Prostate gland (tissue), 2 donors: ENCODE measurements around the gene MS4A13. TPM values are rescaled to one million over a fixed set of nuclear protein-coding genes. Genes with fewer than 3 reads are reported as not detected.

Experiments
- DNase-seq: peaks from one replicate; pipeline ENCODE4 v3.0.0-alpha.2; 2019; ENCODE audit warnings: low spot score
- H3K27ac ChIP-seq, 2 donors: fragments of 200-600 bp; sonication (generic); 2 replicates each; pipeline ENCODE4 v1.5.1; 2017 to 2019
- H3K27me3 ChIP-seq: fragments of 200-600 bp; sonication (generic); replicated peaks from 2 replicates; pipeline ENCODE4 v1.5.1; 2019; ENCODE audit not compliant: insufficient read depth
- H3K36me3 ChIP-seq, 2 donors: fragments of 200-600 bp; sonication (generic); 1 replicate in 1 of 2; 2 replicates in 1 of 2; pipeline versions ENCODE4 v1.5.1 to v1.8.1; 2017 to 2019
- H3K4me1 ChIP-seq: fragments of 200-600 bp; sonication (generic); replicated peaks from 2 replicates; pipeline ENCODE4 v1.5.1; 2019
- H3K4me3 ChIP-seq, 2 donors: fragments of 200-600 bp; sonication (generic); 2 replicates each; pipeline ENCODE4 v1.5.1; 2017 to 2019
- H3K9me3 ChIP-seq: fragments of 200-600 bp; sonication (generic); 2 replicates; pipeline ENCODE4 v1.5.1; 2017
- CTCF ChIP-seq, 4 experiments: fragments of 200-600 bp in 2 of 4; fragments of 450-650 bp in 2 of 4; sonication (generic) in 2 of 4; IDR thresholded peaks; 1 replicate in 3 of 4; 2 replicates in 1 of 4; pipeline ENCODE4 v1.5.1; 2016 to 2019; ENCODE audit warnings: antibody characterized with exemption in 4 of 4, mild to moderate bottlenecking in 2 of 4, moderate library complexity in 2 of 4
- POLR2A ChIP-seq: fragments of 450-650 bp; IDR thresholded peaks from one replicate; pipeline ENCODE4 v1.6.1; 2016; ENCODE audit warnings: antibody characterized with exemption, mild to moderate bottlenecking
- POLR2AphosphoS5 ChIP-seq: sonication (generic); formaldehyde crosslinking; IDR thresholded peaks from one replicate; pipeline ENCODE4 v1.6.1; 2017; ENCODE audit warnings: antibody characterized with exemption
- WGBS: methylation state at CpG from one replicate; pipeline ENCODE4 v1.1.5; 2018; 5-methylcytosine and 5-hydroxymethylcytosine counted together
- intact Hi-C: fragments of 100-400 bp; cut with DNase I; formaldehyde crosslinking; loops from one replicate; pipeline ENCODE4 v1.14.2; 2022
- total RNA-seq, 2 donors: library from RNA; depleted of rRNA; stranded (reverse); fragments of >200 nt; gene quantifications; one replicate each; pipeline ENCODE4 v1.1.0, GENCODE V29; 2016

Gene MS4A13
- total RNA-seq, 2 donors from 2014 or later, result not detected

- Histone ChIP-seq H3K4me1 (no peaks in the 10 kb centered on the region), H3K9me3 (no peaks in the 10 kb centered on the region), H3K27me3 (no peaks in the 10 kb centered on the region), H3K36me3 (no peaks in the 10 kb centered on the region), H3K27ac (no peak overlapping the region), H3K4me3 (no peak overlapping the region)
- DNase-seq, result peak; percentile 19
- TF ChIP-seq POLR2AphosphoS5, result no peak
- peak in 3 of 4 experiments; percentile 44 to 49 (median 49) for TF ChIP-seq CTCF (IDR thresholded peaks at IDR 0.05)
- TF ChIP-seq POLR2A, result no peak
- intact Hi-C loops, result no loop called here
- 75% methylated on average over 5 of the region's 5 CpGs for WGBS
These were observed 29.2 kb upstream of the MS4A13 start for GRCh38 chr11:60485987-60486386.

GRCh38 chr11:60492488-60493009 lies 22.6 kb upstream of the MS4A13 start, which contains the start of gene MS4A12:
Gene MS4A12, plus strand, starts transcription at chr11:60492778. Its CDS starts 4,541 bp downstream, at chr11:60497319.
- intact Hi-C loops, result no loop called here
- TF ChIP-seq POLR2A, result no peak
- peak; percentile 42 for TF ChIP-seq POLR2AphosphoS5
- WGBS, result 47% methylated on average over 4 of the region's 4 CpGs

GRCh38 chr11:60493454-60493853 lies 21.7 kb upstream of the MS4A13 start:
- Histone ChIP-seq H3K4me3 (no peak overlapping the region), H3K27ac (no peak overlapping the region), H3K36me3 (no peaks in the 10 kb centered on the region), H3K9me3 (no peaks in the 10 kb centered on the region), H3K27me3 (no peaks in the 10 kb centered on the region), H3K4me1 (no peaks in the 10 kb centered on the region)
- intact Hi-C loops, result no loop called here
- 96% methylated on average over 2 of the region's 2 CpGs for WGBS
- DNase-seq, result no peak
- TF ChIP-seq POLR2A (no peak), POLR2AphosphoS5 (no peak), CTCF (IDR thresholded peaks at IDR 0.05) (no peak)

More at GRCh38 chr11:60492488-60493009, 22.6 kb upstream of the MS4A13 start, which contains the start of gene MS4A12:
- no peak within 1 kb of the TSS for H3K4me3 ChIP-seq
- H3K27me3 ChIP-seq, result no peaks in the 10 kb centered on the region
- H3K27ac ChIP-seq, result no peak within 1 kb of the TSS
- no peak for DNase-seq
- H3K9me3 ChIP-seq, result no peaks in the 10 kb centered on the region
- H3K36me3 ChIP-seq, result no peaks in the 10 kb centered on the region
- no peaks in the 10 kb centered on the region for H3K4me1 ChIP-seq

DNA sequence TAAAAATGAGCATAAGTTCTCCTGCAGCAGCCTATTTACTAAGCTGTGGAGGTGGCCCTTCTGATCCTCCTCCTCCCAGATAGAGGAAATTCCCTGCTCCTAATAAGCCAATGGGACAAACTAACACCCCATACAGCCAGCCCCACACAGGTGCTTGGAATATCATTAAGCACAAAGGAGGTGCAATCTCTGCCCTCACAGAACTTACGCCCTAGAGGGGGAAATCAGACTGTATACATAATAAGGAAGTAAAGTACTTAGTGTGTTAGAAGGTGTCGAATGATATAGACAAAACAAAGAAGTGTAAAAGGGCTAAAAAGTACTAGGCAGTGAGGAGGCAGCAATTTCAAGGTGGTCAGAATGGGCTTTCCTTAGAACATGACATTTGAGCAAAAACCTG lies 16.8 kb upstream of the MS4A13 start:
- no peak for TF ChIP-seq CTCF (IDR thresholded peaks at IDR 0.05)
- no peak for TF ChIP-seq POLR2A
- TF ChIP-seq POLR2AphosphoS5, result no peak
- H3K4me3 ChIP-seq, result no peak overlapping the region
- intact Hi-C loops, result no loop called here
- H3K36me3 ChIP-seq, result no peaks in the 10 kb centered on the region
- H3K27me3 ChIP-seq, result no peaks in the 10 kb centered on the region
- H3K9me3 ChIP-seq, result no peaks in the 10 kb centered on the region
- no peak overlapping the region for H3K27ac ChIP-seq
- no peak for DNase-seq
- H3K4me1 ChIP-seq, result no peaks in the 10 kb centered on the region
- 71% methylated on average over 2 of the region's 2 CpGs for WGBS

DNA sequence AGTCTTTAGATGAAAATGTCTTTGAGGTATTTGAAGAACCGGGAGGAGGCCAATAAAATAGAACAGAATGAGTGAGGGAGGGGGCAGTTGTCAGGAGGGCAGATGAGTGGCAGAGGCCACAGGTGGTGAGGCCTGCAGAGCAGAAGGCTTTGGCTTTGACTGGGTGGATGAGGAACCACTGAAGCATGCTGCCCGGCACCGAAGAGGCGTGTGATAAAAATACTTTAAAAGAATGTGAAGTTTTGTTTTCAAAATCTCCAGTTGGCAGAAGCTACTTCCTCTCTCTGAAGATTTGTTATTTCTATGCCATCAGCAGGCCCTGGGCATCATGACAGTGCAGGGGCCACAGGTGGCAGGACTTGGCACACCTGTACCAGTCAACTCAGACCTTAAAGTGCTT lies 16.3 kb upstream of the MS4A13 start:
- no peak overlapping the region for H3K27ac ChIP-seq
- no peaks in the 10 kb centered on the region for H3K9me3 ChIP-seq
- H3K27me3 ChIP-seq, result no peaks in the 10 kb centered on the region
- intact Hi-C loops, result no loop called here
- no peak overlapping the region for H3K4me3 ChIP-seq
- 26% methylated on average over 4 of the region's 4 CpGs for WGBS
- no peak for DNase-seq
- TF ChIP-seq CTCF (IDR thresholded peaks at IDR 0.05), result no peak
- no peak for TF ChIP-seq POLR2A
- no peak for TF ChIP-seq POLR2AphosphoS5
- no peaks in the 10 kb centered on the region for H3K36me3 ChIP-seq
- H3K4me1 ChIP-seq, result no peaks in the 10 kb centered on the region
